H1 (cell line): ENCODE results near the gene HJURP. TPM values are rescaled to one million over a fixed set of nuclear protein-coding genes. Genes with fewer than 3 reads are reported as not detected.

Experiments used
- CTCF ChIP-seq, 3 experiments: IDR thresholded peaks; 1 replicate in 2 of 3; 2 replicates in 1 of 3; pipeline versions ENCODE4 v1.5.1 to v1.6.1; 2011; ENCODE audit warnings: low read length in 3 of 3, mild to moderate bottlenecking in 3 of 3, inconsistent platforms in 2 of 3, low read depth in 1 of 3, moderate library complexity in 1 of 3; ENCODE audit not compliant: insufficient read depth in 1 of 3; ENCODE audit errors: control extremely low read depth in 1 of 3
- E2F6 ChIP-seq: IDR thresholded peaks from 2 replicates; pipeline ENCODE4 v1.6.1; 2012; ENCODE audit warnings: inconsistent platforms
- EGR1 ChIP-seq: IDR thresholded peaks from 2 replicates; pipeline ENCODE4 v1.6.1; 2011; ENCODE audit warnings: low read depth, low read length, borderline replicate concordance
- EP300 ChIP-seq, 2 experiments: IDR thresholded peaks; 1 replicate in 1 of 2; 2 replicates in 1 of 2; pipeline ENCODE4 v1.6.1; 2011 to 2012; ENCODE audit warnings: low read depth in 2 of 2, low read length in 2 of 2, mild to moderate bottlenecking in 2 of 2, borderline replicate concordance in 1 of 2, inconsistent platforms in 1 of 2, moderate library complexity in 1 of 2
- HDAC2 ChIP-seq, 2 experiments: fragments of 300-600 bp in 1 of 2; sonication (generic) in 1 of 2; IDR thresholded peaks; 2 replicates each; pipeline ENCODE4 v1.6.1; 2011 to 2012; ENCODE audit warnings: low read depth in 2 of 2, low read length in 2 of 2, mild to moderate bottlenecking in 2 of 2, moderate library complexity in 2 of 2, borderline replicate concordance in 1 of 2, inconsistent platforms in 1 of 2
- KDM5A ChIP-seq: fragments of 200-600 bp; IDR thresholded peaks from 2 replicates; pipeline ENCODE4 v1.7.1; 2012; ENCODE audit warnings: mild to moderate bottlenecking, low read length, inconsistent platforms, mixed read lengths
- POLR2AphosphoS5 ChIP-seq: IDR thresholded peaks from 2 replicates; pipeline ENCODE4 v1.6.1; 2011; ENCODE audit warnings: low read depth, low read length
- POU5F1 ChIP-seq: IDR thresholded peaks from 2 replicates; pipeline ENCODE4 v1.6.1; 2011; ENCODE audit warnings: low read depth, mild to moderate bottlenecking, low read length, moderate library complexity
- SP1 ChIP-seq: IDR thresholded peaks from 2 replicates; pipeline ENCODE4 v1.6.1; 2011; ENCODE audit warnings: low read depth, low read length
- YY1 ChIP-seq: IDR thresholded peaks from 2 replicates; pipeline ENCODE4 v1.6.1; 2011; ENCODE audit warnings: low read depth, mild to moderate bottlenecking, low read length
- polyA plus RNA-seq, 7 experiments: library from polyadenylated mRNA; depleted of rRNA in 3 of 7; stranded (reverse) in 5 of 7; unstranded in 2 of 7; fragments of >200 nt in 5 of 7; fragments of 200-250 nt in 2 of 7; gene quantifications; 1 replicate in 5 of 7; 2 replicates in 1 of 7; 4 replicates in 1 of 7; pipeline versions ENCODE4 v1.2.1 to v1.2.3, GENCODE V29; 2011 to 2013; ENCODE audit warnings: missing spikeins in 2 of 7, mixed read lengths in 2 of 7
- total RNA-seq: library from RNA; stranded (reverse); fragmentation: NEBNext Ultra II Directional; extraction: Animal tissue kit (Norgen Biotek cat#: 25700); gene quantifications from 2 replicates; pipeline ENCODE4 v1.2.1, GENCODE V29; 2021

HJURP gene
- total and polyA plus RNA-seq, 2 of the 8 experiments (the other 6 are each of a cell fraction or from before 2014, with no cell fraction given) = 49.3 to 60.5 TPM

- TF ChIP-seq KDM5A (no peak), POU5F1 (no peak), CTCF (IDR thresholded peaks at IDR 0.05; ENCODE audit: control extremely low read depth in 1 of 3, insufficient read depth in 1 of 3, low read depth in 1 of 3, low read length in 3 of 3) (no peak), EGR1 (no peak), SP1 (no peak), E2F6 (no peak), YY1 (no peak), POLR2AphosphoS5 (no peak), HDAC2 (IDR thresholded peaks at IDR 0.05; ENCODE audit: borderline replicate concordance in 1 of 2, low read depth in 2 of 2, low read length in 2 of 2) (no peak), EP300 (IDR thresholded peaks at IDR 0.05; ENCODE audit: borderline replicate concordance in 1 of 2, low read depth in 2 of 2, low read length in 2 of 2) (no peak)
- TF ChIP-seq, all 59 proteins: peak for 0
Measured at GRCh38 chr2:233822781-233823730, 31.3 kb downstream of the HJURP start (continued).
